Measurements from ENCODE around the gene DNAH2.

The DNAH2 gene

GRCh38 chr17:7748076-7748775, 30.7 kb downstream of the DNAH2 start:
- H3K27me3 ChIP-seq (ENCODE audit: low read depth, low read length) = no peaks in the 10 kb centered on the region; the same call in 1 of the 2 replicates
- H3K4me2 ChIP-seq (ENCODE audit: low read length) = no peak overlapping the region
- no peak overlapping the region for H3K27ac ChIP-seq (ENCODE audit: low read length)
- TF ChIP-seq, protein P1, sequence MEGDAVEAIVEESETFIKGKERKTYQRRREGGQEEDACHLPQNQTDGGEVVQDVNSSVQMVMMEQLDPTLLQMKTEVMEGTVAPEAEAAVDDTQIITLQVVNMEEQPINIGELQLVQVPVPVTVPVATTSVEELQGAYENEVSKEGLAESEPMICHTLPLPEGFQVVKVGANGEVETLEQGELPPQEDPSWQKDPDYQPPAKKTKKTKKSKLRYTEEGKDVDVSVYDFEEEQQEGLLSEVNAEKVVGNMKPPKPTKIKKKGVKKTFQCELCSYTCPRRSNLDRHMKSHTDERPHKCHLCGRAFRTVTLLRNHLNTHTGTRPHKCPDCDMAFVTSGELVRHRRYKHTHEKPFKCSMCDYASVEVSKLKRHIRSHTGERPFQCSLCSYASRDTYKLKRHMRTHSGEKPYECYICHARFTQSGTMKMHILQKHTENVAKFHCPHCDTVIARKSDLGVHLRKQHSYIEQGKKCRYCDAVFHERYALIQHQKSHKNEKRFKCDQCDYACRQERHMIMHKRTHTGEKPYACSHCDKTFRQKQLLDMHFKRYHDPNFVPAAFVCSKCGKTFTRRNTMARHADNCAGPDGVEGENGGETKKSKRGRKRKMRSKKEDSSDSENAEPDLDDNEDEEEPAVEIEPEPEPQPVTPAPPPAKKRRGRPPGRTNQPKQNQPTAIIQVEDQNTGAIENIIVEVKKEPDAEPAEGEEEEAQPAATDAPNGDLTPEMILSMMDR (IDR thresholded peaks at IDR 0.05; ENCODE audit: low read depth, low read length) = no peak
- no peaks in the 10 kb centered on the region for H3K36me3 ChIP-seq (replicated peaks; ENCODE audit: low read depth, low read length)
- H3K4me1 ChIP-seq (ENCODE audit: low read length) = no peaks in the 10 kb centered on the region
- no peak overlapping the region for H3K4me3 ChIP-seq (ENCODE audit: low read length)
- no peak overlapping the region for H2AFZ ChIP-seq (ENCODE audit: low read depth, low read length)
- H3K79me2 ChIP-seq (ENCODE audit: low read length) = no peaks in the 10 kb centered on the region
- no peaks in the 10 kb centered on the region for H4K20me1 ChIP-seq (ENCODE audit: insufficient read depth, low read length)
- no peaks in the 10 kb centered on the region for H3K9me3 ChIP-seq (ENCODE audit: insufficient read depth, low read length)
- H3K9ac ChIP-seq (ENCODE audit: low read length) = no peak overlapping the region

DNA sequence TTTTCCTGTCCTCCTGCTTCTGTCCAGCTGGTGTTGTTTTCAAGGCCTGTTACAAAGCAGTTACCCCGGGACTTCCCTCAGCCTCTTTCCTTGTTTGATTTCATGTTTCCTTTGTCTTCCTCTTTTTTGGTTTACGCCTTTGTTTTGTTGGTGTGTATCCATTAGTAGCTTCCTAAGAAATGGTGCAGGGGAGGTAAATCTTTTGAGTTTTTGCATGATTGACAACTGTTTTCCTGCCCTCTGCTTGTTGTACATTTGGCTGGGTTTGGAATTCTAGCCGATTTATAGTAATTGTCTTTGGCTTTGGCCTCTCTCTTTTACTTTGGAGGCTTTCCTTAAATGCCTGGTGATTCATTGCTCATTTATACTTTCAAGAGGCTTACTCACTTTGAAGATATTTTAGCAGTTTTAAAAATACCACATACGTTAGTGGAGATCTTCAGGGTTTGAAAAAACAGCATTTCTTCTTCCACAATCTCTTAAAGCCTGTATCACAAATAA, 32.8 kb downstream of the DNAH2 start:
- Histone ChIP-seq H4K20me1 (ENCODE audit: insufficient read depth, low read length) (no peaks in the 10 kb centered on the region), H2AFZ (ENCODE audit: low read depth, low read length) (no peak overlapping the region), H3K4me2 (ENCODE audit: low read length) (no peak overlapping the region), H3K79me2 (ENCODE audit: low read length) (no peaks in the 10 kb centered on the region), H3K27ac (ENCODE audit: low read length) (no peak overlapping the region), H3K9ac (ENCODE audit: low read length) (no peak overlapping the region), H3K9me3 (ENCODE audit: insufficient read depth, low read length) (no peaks in the 10 kb centered on the region), H3K36me3 (replicated peaks; ENCODE audit: low read depth, low read length) (no peaks in the 10 kb centered on the region), H3K4me1 (ENCODE audit: low read length) (no peaks in the 10 kb centered on the region), H3K27me3 (ENCODE audit: low read depth, low read length) (no peaks in the 10 kb centered on the region; the same call in 1 of the 2 replicates), H3K4me3 (ENCODE audit: low read length) (no peak overlapping the region)
- TF ChIP-seq, protein P1 (IDR thresholded peaks at IDR 0.05; ENCODE audit: low read depth, low read length) = no peak
- TF ChIP-seq EZH2phosphoT487 (IDR thresholded peaks at IDR 0.05; ENCODE audit: low read depth) = no peak

DNA sequence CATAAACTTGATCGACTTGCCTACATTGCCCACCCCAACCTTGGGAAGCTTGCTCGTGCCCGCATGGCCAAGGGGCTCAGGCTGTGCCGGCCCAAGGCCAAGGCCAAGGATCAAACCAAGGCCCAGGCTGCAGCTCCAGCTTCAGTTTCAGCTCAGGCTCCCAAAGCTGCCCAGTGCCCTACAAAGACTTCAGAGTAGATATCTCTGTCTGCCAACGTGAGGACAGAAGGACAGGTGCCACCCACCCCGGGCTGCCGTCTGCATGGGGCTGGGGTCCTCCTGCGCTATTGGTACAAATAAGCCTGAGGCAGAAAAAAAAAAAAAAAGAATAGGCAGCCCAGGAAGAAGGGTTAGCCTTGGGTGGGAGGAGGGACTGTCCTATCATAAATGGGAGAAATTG, 37.1 kb downstream of the DNAH2 start:
- Histone ChIP-seq H3K4me1 (ENCODE audit: low read length) (no peaks in the 10 kb centered on the region), H3K4me2 (ENCODE audit: low read length) (no peak overlapping the region), H4K20me1 (ENCODE audit: insufficient read depth, low read length) (no peaks in the 10 kb centered on the region), H3K9me3 (ENCODE audit: insufficient read depth, low read length) (no peaks in the 10 kb centered on the region), H3K9ac (ENCODE audit: low read length) (no peak overlapping the region), H2AFZ (ENCODE audit: low read depth, low read length) (no peak overlapping the region), H3K27ac (ENCODE audit: low read length) (no peak overlapping the region), H3K27me3 (ENCODE audit: low read depth, low read length) (no peaks in the 10 kb centered on the region), H3K36me3 (replicated peaks; ENCODE audit: low read depth, low read length) (no peaks in the 10 kb centered on the region), H3K79me2 (ENCODE audit: low read length) (no peaks in the 10 kb centered on the region), H3K4me3 (ENCODE audit: low read length) (no peak overlapping the region)
- TF ChIP-seq EZH2phosphoT487 (IDR thresholded peaks at IDR 0.05; ENCODE audit: low read depth) = no peak
- TF ChIP-seq, protein P1 (IDR thresholded peaks at IDR 0.05; ENCODE audit: low read depth, low read length) = no peak

GRCh38 chr17:7755095-7755890, 37.7 kb downstream of the DNAH2 start:
- Histone ChIP-seq H3K4me3 (ENCODE audit: low read length) (no peak overlapping the region), H3K27me3 (ENCODE audit: low read depth, low read length) (no peaks in the 10 kb centered on the region), H4K20me1 (ENCODE audit: insufficient read depth, low read length) (no peaks in the 10 kb centered on the region), H3K9ac (ENCODE audit: low read length) (no peak overlapping the region), H3K27ac (ENCODE audit: low read length) (no peak overlapping the region), H3K4me2 (ENCODE audit: low read length) (no peak overlapping the region), H2AFZ (ENCODE audit: low read depth, low read length) (no peak overlapping the region), H3K36me3 (replicated peaks; ENCODE audit: low read depth, low read length) (no peaks in the 10 kb centered on the region), H3K79me2 (ENCODE audit: low read length) (no peaks in the 10 kb centered on the region), H3K9me3 (ENCODE audit: insufficient read depth, low read length) (no peaks in the 10 kb centered on the region), H3K4me1 (ENCODE audit: low read length) (no peaks in the 10 kb centered on the region)
- no peak for TF ChIP-seq EZH2phosphoT487 (IDR thresholded peaks at IDR 0.05; ENCODE audit: low read depth)
- TF ChIP-seq, protein P1 (IDR thresholded peaks at IDR 0.05; ENCODE audit: low read depth, low read length) = no peak

All from OCI-LY3 (cell line).